ENCODE results near the gene IP6K1.

The IP6K1 gene

DNA sequence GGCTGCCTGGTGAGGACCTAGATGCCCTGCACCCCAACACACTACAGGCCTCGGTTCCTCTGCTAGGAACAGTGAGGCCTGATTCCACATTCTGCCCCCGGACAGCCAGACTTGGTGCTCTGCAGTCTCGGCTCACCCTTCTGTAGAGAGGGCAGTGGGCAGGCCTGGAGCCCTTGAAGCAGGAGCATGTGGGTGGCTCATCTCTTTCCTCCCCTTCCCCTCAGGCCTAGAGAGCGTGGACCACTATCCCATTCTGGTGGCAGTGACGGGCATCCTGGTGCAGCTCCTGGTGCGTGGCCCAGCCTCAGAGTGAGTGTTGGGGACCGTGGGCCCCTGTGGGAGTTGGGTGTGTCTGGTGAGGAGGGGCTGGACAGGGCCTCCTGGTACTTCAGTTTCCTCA lies 70.2 kb downstream of the IP6K1 start:
- 93 to 100% methylated on average over 4 of the region's 7 CpGs for WGBS, 2 experiments (ENCODE audit: insufficient coverage in 2 of 2)
- H3K4me3 ChIP-seq (ENCODE audit: extremely low read depth, insufficient read depth, low read length, poor library complexity, severe bottlenecking): no peak overlapping the region
- H3K36me3 ChIP-seq (ENCODE audit: control insufficient read depth, insufficient read depth, low read length): peaks cover 27% of the 10 kb centered on the region
- no peak overlapping the region for H3K27ac ChIP-seq (ENCODE audit: low read depth, low read length, severe bottlenecking)
- H3K4me1 ChIP-seq (ENCODE audit: control insufficient read depth, insufficient read depth, low read length, poor library complexity, severe bottlenecking): no peaks in the 10 kb centered on the region
- H3K9me3 ChIP-seq (ENCODE audit: control insufficient read depth, low read length): no peaks in the 10 kb centered on the region

GRCh38 chr3:49715611-49716121 lies 70.7 kb downstream of the IP6K1 start:
- H3K4me3 ChIP-seq (ENCODE audit: extremely low read depth, insufficient read depth, low read length, poor library complexity, severe bottlenecking): no peak overlapping the region
- no peak overlapping the region for H3K27ac ChIP-seq (ENCODE audit: low read depth, low read length, severe bottlenecking)
- no peaks in the 10 kb centered on the region for H3K4me1 ChIP-seq (ENCODE audit: control insufficient read depth, insufficient read depth, low read length, poor library complexity, severe bottlenecking)
- 94 to 97% methylated on average over 13 of the region's 13 CpGs for WGBS, 2 experiments (ENCODE audit: insufficient coverage in 2 of 2)
- H3K9me3 ChIP-seq (ENCODE audit: control insufficient read depth, low read length): no peaks in the 10 kb centered on the region
- peaks cover 23% of the 10 kb centered on the region for H3K36me3 ChIP-seq (ENCODE audit: control insufficient read depth, insufficient read depth, low read length)

- no peaks in the 10 kb centered on the region for H3K9me3 ChIP-seq (ENCODE audit: control insufficient read depth, low read length)
- no peak overlapping the region for H3K4me3 ChIP-seq (ENCODE audit: extremely low read depth, insufficient read depth, low read length, poor library complexity, severe bottlenecking)
- H3K4me1 ChIP-seq (ENCODE audit: control insufficient read depth, insufficient read depth, low read length, poor library complexity, severe bottlenecking): no peaks in the 10 kb centered on the region
- WGBS, 2 experiments (ENCODE audit: insufficient coverage in 2 of 2): 88 to 93% methylated on average over 13 of the region's 13 CpGs
- no peak overlapping the region for H3K27ac ChIP-seq (ENCODE audit: low read depth, low read length, severe bottlenecking)
- peaks cover 18% of the 10 kb centered on the region for H3K36me3 ChIP-seq (ENCODE audit: control insufficient read depth, insufficient read depth, low read length)
Observed at GRCh38 chr3:49714728-49715550, 71.4 kb downstream of the IP6K1 start.

GRCh38 chr3:49713336-49714105 lies 72.8 kb downstream of the IP6K1 start:
- peaks cover 16% of the 10 kb centered on the region for H3K36me3 ChIP-seq (ENCODE audit: control insufficient read depth, insufficient read depth, low read length)
- H3K27ac ChIP-seq (ENCODE audit: low read depth, low read length, severe bottlenecking): no peak overlapping the region
- H3K4me3 ChIP-seq (ENCODE audit: extremely low read depth, insufficient read depth, low read length, poor library complexity, severe bottlenecking): no peak overlapping the region
- no peaks in the 10 kb centered on the region for H3K9me3 ChIP-seq (ENCODE audit: control insufficient read depth, low read length)
- WGBS, 2 experiments (ENCODE audit: insufficient coverage in 2 of 2): 96% methylated on average over 17 to 18 of the region's 25 CpGs
- no peaks in the 10 kb centered on the region for H3K4me1 ChIP-seq (ENCODE audit: control insufficient read depth, insufficient read depth, low read length, poor library complexity, severe bottlenecking)

DNA sequence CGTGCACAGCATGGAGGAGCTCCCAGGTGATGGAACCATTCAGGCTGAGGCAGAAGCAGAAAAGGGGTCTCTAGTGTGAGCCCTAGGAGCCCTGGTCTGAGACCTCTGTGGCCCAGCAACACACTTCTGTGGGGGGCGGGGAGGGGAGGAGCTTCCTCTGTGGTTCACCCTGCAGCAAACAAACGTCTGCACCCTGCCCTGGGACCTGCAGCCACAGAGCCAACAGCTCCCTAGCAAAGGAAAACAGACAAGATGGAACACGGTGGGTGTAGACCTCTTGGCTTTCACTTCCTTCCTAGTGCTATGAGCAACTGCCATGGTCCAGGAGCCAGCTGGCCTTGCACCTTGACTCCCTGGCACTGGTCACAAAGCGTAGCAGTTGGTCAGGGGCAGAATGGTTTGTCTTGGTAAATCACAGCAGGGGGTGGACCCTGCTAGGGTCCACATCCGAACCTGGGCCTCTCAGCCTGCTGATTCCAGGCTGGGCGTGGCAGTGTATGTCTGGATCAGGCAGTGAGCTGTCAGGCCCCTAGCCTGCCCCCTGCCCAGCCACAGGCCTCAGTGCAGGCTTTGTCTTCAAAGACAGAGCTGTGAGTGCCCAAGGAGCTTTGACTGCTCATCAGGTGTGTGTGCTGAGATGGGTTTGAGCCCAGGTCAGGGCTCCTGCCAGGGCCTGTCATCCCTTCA lies 73.6 kb downstream of the IP6K1 start:
- no peaks in the 10 kb centered on the region for H3K9me3 ChIP-seq (ENCODE audit: control insufficient read depth, low read length)
- H3K27ac ChIP-seq (ENCODE audit: low read depth, low read length, severe bottlenecking): no peak overlapping the region
- H3K4me1 ChIP-seq (ENCODE audit: control insufficient read depth, insufficient read depth, low read length, poor library complexity, severe bottlenecking): no peaks in the 10 kb centered on the region
- WGBS, 2 experiments (ENCODE audit: insufficient coverage in 2 of 2): 75 to 80% methylated on average over 5 to 6 of the region's 7 CpGs
- no peak overlapping the region for H3K4me3 ChIP-seq (ENCODE audit: extremely low read depth, insufficient read depth, low read length, poor library complexity, severe bottlenecking)
- peaks cover 9% of the 10 kb centered on the region for H3K36me3 ChIP-seq (ENCODE audit: control insufficient read depth, insufficient read depth, low read length)

GRCh38 chr3:49712166-49712565 lies 74.2 kb downstream of the IP6K1 start:
- Histone ChIP-seq H3K4me3 (ENCODE audit: extremely low read depth, insufficient read depth, low read length, poor library complexity, severe bottlenecking) (no peak overlapping the region), H3K27ac (ENCODE audit: low read depth, low read length, severe bottlenecking) (no peak overlapping the region), H3K9me3 (ENCODE audit: control insufficient read depth, low read length) (no peaks in the 10 kb centered on the region), H3K4me1 (ENCODE audit: control insufficient read depth, insufficient read depth, low read length, poor library complexity, severe bottlenecking) (no peaks in the 10 kb centered on the region), H3K36me3 (ENCODE audit: control insufficient read depth, insufficient read depth, low read length) (peaks cover 9% of the 10 kb centered on the region)
- WGBS, 2 experiments (ENCODE audit: insufficient coverage in 2 of 2): 96 to 98% methylated on average over 11 of the region's 11 CpGs

- H3K36me3 ChIP-seq (ENCODE audit: control insufficient read depth, insufficient read depth, low read length): peaks cover 3% of the 10 kb centered on the region
- 97 to 100% methylated on average over 4 to 5 of the region's 5 CpGs for WGBS, 2 experiments (ENCODE audit: insufficient coverage in 2 of 2)
- no peak overlapping the region for H3K27ac ChIP-seq (ENCODE audit: low read depth, low read length, severe bottlenecking)
- no peaks in the 10 kb centered on the region for H3K4me1 ChIP-seq (ENCODE audit: control insufficient read depth, insufficient read depth, low read length, poor library complexity, severe bottlenecking)
- H3K9me3 ChIP-seq (ENCODE audit: control insufficient read depth, low read length): no peaks in the 10 kb centered on the region
- H3K4me3 ChIP-seq (ENCODE audit: extremely low read depth, insufficient read depth, low read length, poor library complexity, severe bottlenecking): no peak overlapping the region
Observed at GRCh38 chr3:49711489-49711888, 74.9 kb downstream of the IP6K1 start.

GRCh38 chr3:49709852-49710251 lies 76.5 kb downstream of the IP6K1 start:
- Histone ChIP-seq H3K9me3 (ENCODE audit: control insufficient read depth, low read length) (no peaks in the 10 kb centered on the region), H3K4me1 (ENCODE audit: control insufficient read depth, insufficient read depth, low read length, poor library complexity, severe bottlenecking) (no peaks in the 10 kb centered on the region), H3K36me3 (ENCODE audit: control insufficient read depth, insufficient read depth, low read length) (peaks cover 6% of the 10 kb centered on the region), H3K27ac (ENCODE audit: low read depth, low read length, severe bottlenecking) (no peak overlapping the region), H3K4me3 (ENCODE audit: extremely low read depth, insufficient read depth, low read length, poor library complexity, severe bottlenecking) (no peak overlapping the region)
- 92 to 96% methylated on average over 3 to 6 of the region's 8 CpGs for WGBS, 2 experiments (ENCODE audit: insufficient coverage in 2 of 2)

DNA sequence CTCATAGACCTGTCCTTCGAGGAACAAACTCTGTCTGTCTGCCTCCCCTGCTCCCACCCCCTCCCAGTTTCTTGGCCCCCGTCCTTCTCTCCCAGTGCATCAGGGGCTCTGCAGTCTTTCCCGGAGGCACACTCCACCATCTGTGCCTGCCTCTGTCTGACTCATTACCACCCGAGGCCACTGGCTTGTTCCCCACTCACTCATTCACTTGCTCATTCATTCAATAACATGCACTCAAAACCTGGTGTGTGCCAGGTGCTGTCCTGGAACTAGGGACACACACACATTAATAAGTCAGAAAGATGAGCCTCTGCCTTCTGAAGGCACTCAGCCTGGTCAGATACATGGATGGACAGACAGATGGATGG lies 79.2 kb downstream of the IP6K1 start:
- 90 to 98% methylated on average over 4 of the region's 4 CpGs for WGBS, 2 experiments (ENCODE audit: insufficient coverage in 2 of 2)

DNA sequence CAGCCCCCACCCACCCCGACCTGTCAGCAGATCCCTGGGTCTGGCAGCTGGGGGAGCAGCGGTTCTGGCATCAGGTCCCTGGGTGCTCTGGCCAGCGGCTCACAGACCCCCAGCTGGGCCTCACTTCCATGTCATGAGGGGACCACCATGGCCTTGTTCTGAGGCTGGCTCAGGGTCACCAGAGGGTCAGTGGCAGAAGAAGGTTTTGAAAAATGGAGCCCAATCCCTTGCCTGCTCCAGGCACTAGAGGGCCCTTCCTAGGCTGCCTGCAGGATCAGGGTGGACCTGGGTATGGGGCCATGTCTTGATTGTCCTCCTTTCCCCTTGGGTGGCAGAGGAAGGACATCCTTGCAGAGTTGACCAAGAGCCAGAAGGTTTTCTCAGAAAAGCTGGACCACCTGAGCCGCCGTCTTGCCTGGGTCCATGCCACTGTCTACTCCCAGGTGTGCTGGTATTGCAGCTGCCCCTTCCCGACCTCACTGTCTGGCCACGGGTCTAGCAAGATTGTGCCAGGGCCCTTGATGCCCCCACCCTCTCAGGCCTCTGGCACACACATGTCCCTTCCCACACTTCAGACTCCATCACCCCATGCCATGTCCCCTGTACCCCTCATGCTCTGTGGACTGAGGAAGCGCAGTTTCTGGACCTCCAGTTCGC lies 79.8 kb downstream of the IP6K1 start:
- Histone ChIP-seq H3K4me3 (ENCODE audit: extremely low read depth, insufficient read depth, low read length, poor library complexity, severe bottlenecking) (no peak overlapping the region), H3K36me3 (ENCODE audit: control insufficient read depth, insufficient read depth, low read length) (peaks cover 23% of the 10 kb centered on the region), H3K27ac (ENCODE audit: low read depth, low read length, severe bottlenecking) (no peak overlapping the region), H3K9me3 (ENCODE audit: control insufficient read depth, low read length) (no peaks in the 10 kb centered on the region), H3K4me1 (ENCODE audit: control insufficient read depth, insufficient read depth, low read length, poor library complexity, severe bottlenecking) (no peaks in the 10 kb centered on the region)
- WGBS, 2 experiments (ENCODE audit: insufficient coverage in 2 of 2): 96 to 100% methylated on average over 8 to 9 of the region's 9 CpGs

More for the DNA sequence above, 79.2 kb downstream of the IP6K1 start:
- Histone ChIP-seq H3K36me3 (ENCODE audit: control insufficient read depth, insufficient read depth, low read length) (peaks cover 23% of the 10 kb centered on the region), H3K4me3 (ENCODE audit: extremely low read depth, insufficient read depth, low read length, poor library complexity, severe bottlenecking) (no peak overlapping the region), H3K9me3 (ENCODE audit: control insufficient read depth, low read length) (no peaks in the 10 kb centered on the region), H3K4me1 (ENCODE audit: control insufficient read depth, insufficient read depth, low read length, poor library complexity, severe bottlenecking) (no peaks in the 10 kb centered on the region), H3K27ac (ENCODE audit: low read depth, low read length, severe bottlenecking) (no peak overlapping the region)
